ENCODE measurements around the gene KANSL1. TPM values are rescaled to one million over a fixed set of nuclear protein-coding genes. Genes with fewer than 3 reads are reported as not detected.

KANSL1 gene
- total and polyA plus RNA-seq, 2 experiments from 2014 or later: 49.0 to 206 TPM

DNA sequence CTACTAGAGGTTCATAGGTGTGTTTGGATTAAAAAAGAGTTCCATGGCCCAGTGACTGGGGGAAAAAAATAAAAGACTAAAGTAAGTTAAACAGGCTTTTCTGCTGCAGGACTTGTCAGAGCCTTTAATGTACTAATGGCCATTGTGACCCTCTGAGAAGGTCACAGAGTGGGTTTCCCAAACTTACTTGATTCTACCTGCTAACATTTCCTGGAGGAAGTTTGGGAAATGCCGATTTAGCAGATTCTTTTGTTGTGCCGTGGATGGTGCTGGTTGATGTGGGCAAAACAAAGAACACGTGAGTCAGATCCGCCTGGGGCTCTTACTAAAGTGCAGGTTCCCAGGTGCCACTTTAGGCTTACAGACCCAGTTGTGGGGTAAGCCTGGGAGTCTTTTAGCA is 207.8 kb downstream of the KANSL1 start:
- DNase-seq (ENCODE audit: low spot score) (no peak), ATAC-seq (no peak)
- H3K27ac ChIP-seq (ENCODE audit: low read depth): no peak overlapping the region
- H3K79me2 ChIP-seq (replicated peaks; ENCODE audit: insufficient read depth): no peaks in the 10 kb centered on the region
- Mint-ChIP-seq H3K4me3 (no peak overlapping the region), H3K9me3 (no peaks in the 10 kb centered on the region), H3K4me1 (peaks cover 3% of the 10 kb centered on the region; the same call in 2 of the 3 replicates), H3K36me3 (ENCODE audit: low read depth) (no peaks in the 10 kb centered on the region), H3K27ac (no peak overlapping the region), H3K27me3 (ENCODE audit: insufficient read depth, low read depth, poor library complexity) (peaks cover 8% of the 10 kb centered on the region)
- no peaks in the 10 kb centered on the region for H3K9me2 ChIP-seq (ENCODE audit: insufficient read depth)
- H3F3A ChIP-seq (replicated peaks; ENCODE audit: low read depth): no peaks in the 10 kb centered on the region
- no peak overlapping the region for H2AFZ ChIP-seq
- no peak overlapping the region for H3K4me2 ChIP-seq
- H3K36me3 ChIP-seq (ENCODE audit: insufficient read depth): no peaks in the 10 kb centered on the region
- H3K4me1 ChIP-seq (ENCODE audit: insufficient read depth): no peaks in the 10 kb centered on the region
- TF ChIP-seq EZH2phosphoT487 (IDR thresholded peaks at IDR 0.05; ENCODE audit: unreplicated experiment) (no peak), JUNB (IDR thresholded peaks at IDR 0.05; ENCODE audit: unreplicated experiment) (no peak), POLR2AphosphoS5 (IDR thresholded peaks at IDR 0.05; ENCODE audit: low read depth) (no peak), STAT1 (IDR thresholded peaks at IDR 0.05; ENCODE audit: unreplicated experiment) (no peak), NANOG (IDR thresholded peaks at IDR 0.05; ENCODE audit: borderline replicate concordance) (no peak), EZH2 (IDR thresholded peaks at IDR 0.05; ENCODE audit: low read depth, unreplicated experiment) (no peak)
- TF ChIP-seq, protein P1, sequence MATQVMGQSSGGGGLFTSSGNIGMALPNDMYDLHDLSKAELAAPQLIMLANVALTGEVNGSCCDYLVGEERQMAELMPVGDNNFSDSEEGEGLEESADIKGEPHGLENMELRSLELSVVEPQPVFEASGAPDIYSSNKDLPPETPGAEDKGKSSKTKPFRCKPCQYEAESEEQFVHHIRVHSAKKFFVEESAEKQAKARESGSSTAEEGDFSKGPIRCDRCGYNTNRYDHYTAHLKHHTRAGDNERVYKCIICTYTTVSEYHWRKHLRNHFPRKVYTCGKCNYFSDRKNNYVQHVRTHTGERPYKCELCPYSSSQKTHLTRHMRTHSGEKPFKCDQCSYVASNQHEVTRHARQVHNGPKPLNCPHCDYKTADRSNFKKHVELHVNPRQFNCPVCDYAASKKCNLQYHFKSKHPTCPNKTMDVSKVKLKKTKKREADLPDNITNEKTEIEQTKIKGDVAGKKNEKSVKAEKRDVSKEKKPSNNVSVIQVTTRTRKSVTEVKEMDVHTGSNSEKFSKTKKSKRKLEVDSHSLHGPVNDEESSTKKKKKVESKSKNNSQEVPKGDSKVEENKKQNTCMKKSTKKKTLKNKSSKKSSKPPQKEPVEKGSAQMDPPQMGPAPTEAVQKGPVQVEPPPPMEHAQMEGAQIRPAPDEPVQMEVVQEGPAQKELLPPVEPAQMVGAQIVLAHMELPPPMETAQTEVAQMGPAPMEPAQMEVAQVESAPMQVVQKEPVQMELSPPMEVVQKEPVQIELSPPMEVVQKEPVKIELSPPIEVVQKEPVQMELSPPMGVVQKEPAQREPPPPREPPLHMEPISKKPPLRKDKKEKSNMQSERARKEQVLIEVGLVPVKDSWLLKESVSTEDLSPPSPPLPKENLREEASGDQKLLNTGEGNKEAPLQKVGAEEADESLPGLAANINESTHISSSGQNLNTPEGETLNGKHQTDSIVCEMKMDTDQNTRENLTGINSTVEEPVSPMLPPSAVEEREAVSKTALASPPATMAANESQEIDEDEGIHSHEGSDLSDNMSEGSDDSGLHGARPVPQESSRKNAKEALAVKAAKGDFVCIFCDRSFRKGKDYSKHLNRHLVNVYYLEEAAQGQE (IDR thresholded peaks at IDR 0.05; ENCODE audit: unreplicated experiment): no peak
- TF ChIP-seq, protein P2, sequence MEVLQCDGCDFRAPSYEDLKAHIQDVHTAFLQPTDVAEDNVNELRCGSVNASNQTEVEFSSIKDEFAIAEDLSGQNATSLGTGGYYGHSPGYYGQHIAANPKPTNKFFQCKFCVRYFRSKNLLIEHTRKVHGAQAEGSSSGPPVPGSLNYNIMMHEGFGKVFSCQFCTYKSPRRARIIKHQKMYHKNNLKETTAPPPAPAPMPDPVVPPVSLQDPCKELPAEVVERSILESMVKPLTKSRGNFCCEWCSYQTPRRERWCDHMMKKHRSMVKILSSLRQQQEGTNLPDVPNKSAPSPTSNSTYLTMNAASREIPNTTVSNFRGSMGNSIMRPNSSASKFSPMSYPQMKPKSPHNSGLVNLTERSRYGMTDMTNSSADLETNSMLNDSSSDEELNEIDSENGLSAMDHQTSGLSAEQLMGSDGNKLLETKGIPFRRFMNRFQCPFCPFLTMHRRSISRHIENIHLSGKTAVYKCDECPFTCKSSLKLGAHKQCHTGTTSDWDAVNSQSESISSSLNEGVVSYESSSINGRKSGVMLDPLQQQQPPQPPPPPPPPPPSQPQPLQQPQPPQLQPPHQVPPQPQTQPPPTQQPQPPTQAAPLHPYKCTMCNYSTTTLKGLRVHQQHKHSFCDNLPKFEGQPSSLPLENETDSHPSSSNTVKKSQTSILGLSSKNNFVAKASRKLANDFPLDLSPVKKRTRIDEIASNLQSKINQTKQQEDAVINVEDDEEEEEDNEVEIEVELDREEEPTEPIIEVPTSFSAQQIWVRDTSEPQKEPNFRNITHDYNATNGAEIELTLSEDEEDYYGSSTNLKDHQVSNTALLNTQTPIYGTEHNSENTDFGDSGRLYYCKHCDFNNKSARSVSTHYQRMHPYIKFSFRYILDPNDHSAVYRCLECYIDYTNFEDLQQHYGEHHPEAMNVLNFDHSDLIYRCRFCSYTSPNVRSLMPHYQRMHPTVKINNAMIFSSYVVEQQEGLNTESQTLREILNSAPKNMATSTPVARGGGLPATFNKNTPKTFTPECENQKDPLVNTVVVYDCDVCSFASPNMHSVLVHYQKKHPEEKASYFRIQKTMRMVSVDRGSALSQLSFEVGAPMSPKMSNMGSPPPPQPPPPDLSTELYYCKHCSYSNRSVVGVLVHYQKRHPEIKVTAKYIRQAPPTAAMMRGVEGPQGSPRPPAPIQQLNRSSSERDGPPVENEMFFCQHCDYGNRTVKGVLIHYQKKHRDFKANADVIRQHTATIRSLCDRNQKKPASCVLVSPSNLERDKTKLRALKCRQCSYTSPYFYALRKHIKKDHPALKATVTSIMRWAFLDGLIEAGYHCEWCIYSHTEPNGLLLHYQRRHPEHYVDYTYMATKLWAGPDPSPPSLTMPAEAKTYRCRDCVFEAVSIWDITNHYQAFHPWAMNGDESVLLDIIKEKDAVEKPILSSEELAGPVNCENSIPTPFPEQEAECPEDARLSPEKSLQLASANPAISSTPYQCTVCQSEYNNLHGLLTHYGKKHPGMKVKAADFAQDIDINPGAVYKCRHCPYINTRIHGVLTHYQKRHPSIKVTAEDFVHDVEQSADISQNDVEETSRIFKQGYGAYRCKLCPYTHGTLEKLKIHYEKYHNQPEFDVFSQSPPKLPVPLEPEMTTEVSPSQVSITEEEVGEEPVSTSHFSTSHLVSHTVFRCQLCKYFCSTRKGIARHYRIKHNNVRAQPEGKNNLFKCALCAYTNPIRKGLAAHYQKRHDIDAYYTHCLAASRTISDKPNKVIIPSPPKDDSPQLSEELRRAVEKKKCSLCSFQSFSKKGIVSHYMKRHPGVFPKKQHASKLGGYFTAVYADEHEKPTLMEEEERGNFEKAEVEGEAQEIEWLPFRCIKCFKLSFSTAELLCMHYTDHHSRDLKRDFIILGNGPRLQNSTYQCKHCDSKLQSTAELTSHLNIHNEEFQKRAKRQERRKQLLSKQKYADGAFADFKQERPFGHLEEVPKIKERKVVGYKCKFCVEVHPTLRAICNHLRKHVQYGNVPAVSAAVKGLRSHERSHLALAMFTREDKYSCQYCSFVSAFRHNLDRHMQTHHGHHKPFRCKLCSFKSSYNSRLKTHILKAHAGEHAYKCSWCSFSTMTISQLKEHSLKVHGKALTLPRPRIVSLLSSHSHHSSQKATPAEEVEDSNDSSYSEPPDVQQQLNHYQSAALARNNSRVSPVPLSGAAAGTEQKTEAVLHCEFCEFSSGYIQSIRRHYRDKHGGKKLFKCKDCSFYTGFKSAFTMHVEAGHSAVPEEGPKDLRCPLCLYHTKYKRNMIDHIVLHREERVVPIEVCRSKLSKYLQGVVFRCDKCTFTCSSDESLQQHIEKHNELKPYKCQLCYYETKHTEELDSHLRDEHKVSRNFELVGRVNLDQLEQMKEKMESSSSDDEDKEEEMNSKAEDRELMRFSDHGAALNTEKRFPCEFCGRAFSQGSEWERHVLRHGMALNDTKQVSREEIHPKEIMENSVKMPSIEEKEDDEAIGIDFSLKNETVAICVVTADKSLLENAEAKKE (CRISPR knock-in tag; IDR thresholded peaks at IDR 0.05): no peak
- TF ChIP-seq, protein P3, sequence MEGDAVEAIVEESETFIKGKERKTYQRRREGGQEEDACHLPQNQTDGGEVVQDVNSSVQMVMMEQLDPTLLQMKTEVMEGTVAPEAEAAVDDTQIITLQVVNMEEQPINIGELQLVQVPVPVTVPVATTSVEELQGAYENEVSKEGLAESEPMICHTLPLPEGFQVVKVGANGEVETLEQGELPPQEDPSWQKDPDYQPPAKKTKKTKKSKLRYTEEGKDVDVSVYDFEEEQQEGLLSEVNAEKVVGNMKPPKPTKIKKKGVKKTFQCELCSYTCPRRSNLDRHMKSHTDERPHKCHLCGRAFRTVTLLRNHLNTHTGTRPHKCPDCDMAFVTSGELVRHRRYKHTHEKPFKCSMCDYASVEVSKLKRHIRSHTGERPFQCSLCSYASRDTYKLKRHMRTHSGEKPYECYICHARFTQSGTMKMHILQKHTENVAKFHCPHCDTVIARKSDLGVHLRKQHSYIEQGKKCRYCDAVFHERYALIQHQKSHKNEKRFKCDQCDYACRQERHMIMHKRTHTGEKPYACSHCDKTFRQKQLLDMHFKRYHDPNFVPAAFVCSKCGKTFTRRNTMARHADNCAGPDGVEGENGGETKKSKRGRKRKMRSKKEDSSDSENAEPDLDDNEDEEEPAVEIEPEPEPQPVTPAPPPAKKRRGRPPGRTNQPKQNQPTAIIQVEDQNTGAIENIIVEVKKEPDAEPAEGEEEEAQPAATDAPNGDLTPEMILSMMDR (conservative IDR thresholded peaks at IDR 0.05; ENCODE audit: low read depth in 2 of 2): no peak
- TF ChIP-seq, protein P4, sequence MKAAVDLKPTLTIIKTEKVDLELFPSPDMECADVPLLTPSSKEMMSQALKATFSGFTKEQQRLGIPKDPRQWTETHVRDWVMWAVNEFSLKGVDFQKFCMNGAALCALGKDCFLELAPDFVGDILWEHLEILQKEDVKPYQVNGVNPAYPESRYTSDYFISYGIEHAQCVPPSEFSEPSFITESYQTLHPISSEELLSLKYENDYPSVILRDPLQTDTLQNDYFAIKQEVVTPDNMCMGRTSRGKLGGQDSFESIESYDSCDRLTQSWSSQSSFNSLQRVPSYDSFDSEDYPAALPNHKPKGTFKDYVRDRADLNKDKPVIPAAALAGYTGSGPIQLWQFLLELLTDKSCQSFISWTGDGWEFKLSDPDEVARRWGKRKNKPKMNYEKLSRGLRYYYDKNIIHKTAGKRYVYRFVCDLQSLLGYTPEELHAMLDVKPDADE (IDR thresholded peaks at IDR 0.05): no peak
- H4K20me1 ChIP-seq (replicated peaks; ENCODE audit: insufficient read depth): no peaks in the 10 kb centered on the region
- no peak overlapping the region for H3K4me3 ChIP-seq
- no peaks in the 10 kb centered on the region for H3K27me3 ChIP-seq (ENCODE audit: insufficient read depth)
